Mesothelial cell of epicardium (in vitro differentiated cells): ENCODE data around the gene ADGRG6. TPM values are rescaled to one million over a fixed set of nuclear protein-coding genes. Genes with fewer than 3 reads are reported as not detected.

Source experiments
- DNase-seq, 2 experiments: peaks; one replicate each; pipeline ENCODE4 v3.0.0; 2021; ENCODE audit warnings: low spot score in 2 of 2; ENCODE audit not compliant: unreplicated experiment in 2 of 2
- H3K27ac Mint-ChIP-seq: 2 replicates; pipeline ENCODE4 v1.8.0; 2021; ENCODE audit warnings: mixed read lengths
- H3K27me3 Mint-ChIP-seq: 2 replicates; pipeline ENCODE4 v1.8.0; 2021; ENCODE audit warnings: low read depth, mixed read lengths
- H3K36me3 Mint-ChIP-seq: 2 replicates; pipeline ENCODE4 v1.8.0; 2021; ENCODE audit warnings: mixed read lengths
- H3K4me1 Mint-ChIP-seq: 2 replicates; pipeline ENCODE4 v1.8.0; 2021; ENCODE audit warnings: mixed read lengths
- H3K4me3 Mint-ChIP-seq: 2 replicates; pipeline ENCODE4 v1.8.0; 2021; ENCODE audit warnings: mild to moderate bottlenecking, moderate library complexity, mixed read lengths
- H3K9me3 Mint-ChIP-seq: 2 replicates; pipeline ENCODE4 v1.8.0; 2021; ENCODE audit warnings: mixed read lengths
- CTCF ChIP-seq: fragments of 200-600 bp; sonication (generic); IDR thresholded peaks from one replicate; pipeline ENCODE4 v1.5.0; 2021; ENCODE audit warnings: antibody characterized with exemption; ENCODE audit not compliant: unreplicated experiment
- total RNA-seq: library from RNA; stranded (reverse); gene quantifications from 3 replicates; pipeline ENCODE4 v1.2.1, GENCODE V29; 2021

ADGRG6 gene
- total RNA-seq, 1 donor from 2014 or later = 36.6 TPM

GRCh38 chr6:142328070-142328469 lies 26.3 kb downstream of the ADGRG6 start:
- H3K4me1 Mint-ChIP-seq = peaks cover 66% of the 10 kb centered on the region
- H3K4me3 Mint-ChIP-seq = no peak overlapping the region
- no peak overlapping the region for H3K27ac Mint-ChIP-seq
- no peaks in the 10 kb centered on the region for H3K27me3 Mint-ChIP-seq
- H3K9me3 Mint-ChIP-seq = peaks cover 4% of the 10 kb centered on the region
- DNase-seq = no peak
- no peaks in the 10 kb centered on the region for H3K36me3 Mint-ChIP-seq
- TF ChIP-seq CTCF = no peak

GRCh38 chr6:142329486-142330113 lies 27.8 kb downstream of the ADGRG6 start:
- Mint-ChIP-seq H3K27me3 (no peaks in the 10 kb centered on the region), H3K4me3 (no peak overlapping the region), H3K27ac (peak overlapping the region; percentile 90), H3K36me3 (no peaks in the 10 kb centered on the region), H3K4me1 (peaks cover 54% of the 10 kb centered on the region), H3K9me3 (peaks cover 4% of the 10 kb centered on the region)
- no peak for DNase-seq
- no peak for TF ChIP-seq CTCF

- Mint-ChIP-seq H3K4me1 (peaks cover 53% of the 10 kb centered on the region), H3K27ac (peak overlapping the region; percentile 90), H3K36me3 (no peaks in the 10 kb centered on the region), H3K4me3 (no peak overlapping the region), H3K27me3 (no peaks in the 10 kb centered on the region), H3K9me3 (peaks cover 4% of the 10 kb centered on the region)
- TF ChIP-seq CTCF = no peak
- DNase-seq = no peak
These were observed 29.3 kb downstream of the ADGRG6 start for GRCh38 chr6:142331075-142331551.

GRCh38 chr6:142331601-142332000 lies 29.8 kb downstream of the ADGRG6 start:
- DNase-seq = no peak
- no peaks in the 10 kb centered on the region for H3K27me3 Mint-ChIP-seq
- H3K4me1 Mint-ChIP-seq = peaks cover 49% of the 10 kb centered on the region
- TF ChIP-seq CTCF = no peak
- no peaks in the 10 kb centered on the region for H3K36me3 Mint-ChIP-seq
- peak overlapping the region; percentile 90 for H3K27ac Mint-ChIP-seq
- H3K9me3 Mint-ChIP-seq = peaks cover 4% of the 10 kb centered on the region
- no peak overlapping the region for H3K4me3 Mint-ChIP-seq

GRCh38 chr6:142332393-142333098 lies 30.7 kb downstream of the ADGRG6 start:
- no peak for DNase-seq
- TF ChIP-seq CTCF = no peak
- Mint-ChIP-seq H3K36me3 (no peaks in the 10 kb centered on the region), H3K4me3 (no peak overlapping the region), H3K27me3 (no peaks in the 10 kb centered on the region), H3K9me3 (peaks cover 4% of the 10 kb centered on the region), H3K27ac (peak overlapping the region; percentile 65), H3K4me1 (peaks cover 40% of the 10 kb centered on the region)
